Stimulated activated CD8-positive, alpha-beta memory T cell treated with anti-CD3 and anti-CD28 coated beads, Interleukin-12 subunit alpha, Interleukin-12 subunit beta, amount 100 ng/mL, for 4 hours (primary cell): Measurements from ENCODE around the gene GPC5.

Experiments
- DNase-seq: peaks from one replicate; pipeline ENCODE4 v3.0.0-alpha.2; 2020; ENCODE audit warnings: low read depth

Gene GPC5

GRCh38 chr13:91539286-91540157 lies 141.1 kb downstream of the GPC5 start:
- DNase-seq, result no peak

GRCh38 chr13:91540158-91540736 lies 141.8 kb downstream of the GPC5 start:
- no peak for DNase-seq

DNA sequence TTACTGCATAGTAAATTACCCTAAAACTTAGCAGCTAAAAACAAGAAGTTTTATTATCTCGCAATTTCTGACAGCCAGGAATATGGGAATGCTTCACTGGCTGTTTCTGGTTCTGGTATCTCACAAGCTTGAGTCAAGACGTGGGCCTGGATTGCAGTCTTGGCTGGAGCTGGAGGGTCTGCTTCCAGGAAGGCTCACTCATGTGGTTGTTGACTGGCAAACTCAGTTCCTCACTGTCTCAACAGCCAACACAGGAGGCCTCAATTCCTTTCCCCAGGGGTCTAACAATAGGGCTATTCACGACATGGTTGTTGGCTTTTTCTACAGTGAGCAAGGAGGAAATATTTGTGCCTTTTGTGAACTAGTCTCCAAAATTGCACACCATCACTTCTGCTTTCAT lies 146.3 kb downstream of the GPC5 start:
- DNase-seq, result no peak

DNA sequence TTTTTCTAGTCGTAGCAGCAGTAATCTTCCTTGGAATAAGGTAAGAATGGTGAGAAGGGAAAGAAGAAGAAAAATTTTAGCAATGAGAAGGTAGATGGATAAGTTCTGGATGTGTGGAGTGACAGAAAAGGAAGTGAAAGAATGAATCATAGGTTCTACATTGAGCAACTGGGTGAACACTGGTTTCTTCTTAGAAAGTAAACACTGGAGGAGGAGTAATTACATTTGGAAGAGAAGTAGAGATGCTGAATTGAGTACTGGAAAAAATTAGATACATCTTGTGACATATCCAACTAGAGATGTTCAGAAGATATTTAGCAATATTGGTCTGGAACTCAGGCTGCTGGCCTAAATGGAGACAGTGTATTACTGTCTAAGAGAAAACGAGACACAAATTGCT lies 148.5 kb downstream of the GPC5 start:
- no peak for DNase-seq

DNA sequence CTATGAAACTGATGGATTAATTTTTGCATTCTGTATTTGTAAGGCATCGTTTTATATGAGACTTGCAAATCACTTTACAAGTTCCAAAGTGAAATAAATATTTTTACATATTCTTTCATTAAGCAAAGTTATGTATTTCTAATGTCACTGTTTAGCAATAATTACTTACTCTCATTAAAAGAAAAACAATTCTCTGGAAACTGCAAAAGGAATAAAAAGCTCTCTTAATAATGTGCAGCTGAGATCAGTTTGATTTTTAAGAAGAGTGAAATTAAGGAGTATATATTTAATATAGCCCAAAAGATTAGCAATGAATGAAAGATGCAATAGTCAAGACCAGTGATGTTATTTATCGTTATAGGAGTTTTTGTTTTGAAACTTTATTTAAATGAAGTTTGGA lies 155.2 kb downstream of the GPC5 start:
- no peak for DNase-seq

DNA sequence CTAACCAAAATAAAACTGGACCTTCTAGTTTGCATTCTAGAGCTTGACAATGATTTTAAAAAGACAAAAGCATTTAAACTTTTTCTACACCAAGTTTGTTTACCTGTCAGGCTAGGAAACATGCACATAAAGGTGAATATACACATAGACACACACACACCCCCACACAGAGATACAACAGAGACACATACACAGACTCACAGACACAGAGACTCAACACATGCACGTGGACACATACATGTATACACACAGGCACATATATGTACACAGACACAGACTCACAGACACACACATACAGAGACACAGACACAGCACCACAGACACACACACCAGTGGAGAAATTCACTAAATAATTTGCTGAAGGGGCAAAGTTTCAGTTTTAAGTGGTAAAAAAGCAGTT lies 155.7 kb downstream of the GPC5 start:
- no peak for DNase-seq

DNA sequence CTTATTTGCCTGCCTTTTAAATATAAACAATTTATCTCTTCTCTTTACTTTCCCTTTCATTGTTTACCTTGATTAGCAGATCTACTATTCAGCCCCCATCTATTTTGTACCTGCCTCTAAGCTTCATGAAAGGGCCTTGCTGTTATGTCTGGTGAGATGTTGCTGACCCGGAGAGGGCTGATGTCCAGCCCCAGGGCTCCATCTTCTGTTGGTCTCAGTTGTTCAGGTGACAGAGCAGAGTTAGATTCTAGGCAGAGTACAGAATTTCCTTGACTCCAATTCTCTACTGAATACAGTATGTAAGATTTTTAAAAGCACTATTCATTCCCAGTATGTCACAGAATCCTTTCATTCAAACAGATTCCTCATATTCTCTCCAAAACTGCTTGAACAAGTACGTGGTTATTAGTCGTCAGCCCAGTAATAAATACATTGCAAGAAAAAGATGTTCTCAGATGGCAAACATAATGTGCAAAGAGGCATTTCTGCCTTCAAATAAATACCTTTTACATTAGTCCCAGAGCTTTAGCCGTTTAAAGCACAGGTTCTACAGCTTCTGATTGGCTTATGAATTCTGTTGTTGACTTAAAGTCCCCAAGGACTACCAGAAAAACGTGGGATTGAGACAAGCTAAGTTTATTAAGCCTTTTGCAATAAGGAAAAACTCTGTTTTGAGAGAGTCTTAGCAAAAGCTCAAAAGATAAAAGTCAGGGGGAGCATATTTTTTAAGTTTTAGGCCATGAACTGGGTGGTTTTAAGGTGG lies 159.1 kb downstream of the GPC5 start:
- DNase-seq, result no peak

DNA sequence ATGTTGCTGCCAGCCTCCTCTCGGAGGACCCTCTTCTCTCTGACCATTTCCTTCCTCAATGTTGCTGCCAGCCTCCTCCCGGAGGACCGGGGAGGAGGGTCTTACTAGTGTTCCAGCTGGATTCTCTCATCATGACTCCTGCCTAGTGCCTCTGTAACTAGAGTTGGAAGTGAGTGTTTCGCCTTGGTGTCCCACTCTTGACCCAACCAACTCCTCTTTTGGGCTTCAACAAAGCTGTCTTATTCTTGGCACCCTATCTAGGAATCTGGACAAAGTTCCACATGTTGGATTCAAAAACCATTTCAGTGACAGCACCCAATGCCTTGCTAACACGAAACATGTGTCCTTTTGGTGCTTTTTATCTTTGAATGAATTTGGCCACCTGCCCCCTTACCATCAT lies 165.4 kb downstream of the GPC5 start:
- no peak for DNase-seq

DNA sequence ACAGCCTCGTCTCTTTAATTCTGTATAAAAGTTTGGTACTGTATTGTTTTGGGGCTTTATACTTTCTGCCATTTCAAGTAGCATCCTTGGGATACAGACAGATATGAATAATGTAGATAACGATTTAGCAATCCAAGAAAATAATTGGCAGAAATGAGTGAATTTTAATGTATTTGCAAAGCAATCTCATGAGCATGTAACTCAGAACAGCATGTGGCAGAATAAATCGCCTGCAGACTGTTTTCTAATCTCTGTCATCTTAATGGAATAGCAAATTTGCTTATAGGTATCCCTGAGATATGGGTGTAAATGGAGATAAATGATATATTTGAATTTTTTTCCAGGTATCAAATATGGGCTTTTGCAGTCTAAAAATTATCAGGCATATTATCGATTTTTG lies 166.0 kb downstream of the GPC5 start:
- DNase-seq, result no peak

- DNase-seq, result no peak
These were observed 166.9 kb downstream of the GPC5 start for GRCh38 chr13:91565296-91565695.

- no peak for DNase-seq
These were observed 169.2 kb downstream of the GPC5 start for GRCh38 chr13:91567485-91568207.

DNA sequence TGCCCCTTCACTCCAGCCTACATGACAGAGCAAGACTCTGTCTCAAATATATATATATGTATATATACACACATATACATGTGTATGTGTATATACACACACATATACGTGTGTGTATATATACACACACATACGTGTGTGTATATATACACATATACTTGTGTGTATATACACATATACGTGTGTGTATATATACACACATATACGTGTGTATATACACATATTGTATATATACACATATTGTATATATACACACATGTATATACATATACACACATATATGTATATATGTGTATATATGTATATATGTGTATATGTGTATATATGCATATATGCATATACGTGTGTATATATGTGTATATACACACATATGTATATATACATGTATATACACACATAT lies 173.3 kb downstream of the GPC5 start:
- no peak for DNase-seq

DNA sequence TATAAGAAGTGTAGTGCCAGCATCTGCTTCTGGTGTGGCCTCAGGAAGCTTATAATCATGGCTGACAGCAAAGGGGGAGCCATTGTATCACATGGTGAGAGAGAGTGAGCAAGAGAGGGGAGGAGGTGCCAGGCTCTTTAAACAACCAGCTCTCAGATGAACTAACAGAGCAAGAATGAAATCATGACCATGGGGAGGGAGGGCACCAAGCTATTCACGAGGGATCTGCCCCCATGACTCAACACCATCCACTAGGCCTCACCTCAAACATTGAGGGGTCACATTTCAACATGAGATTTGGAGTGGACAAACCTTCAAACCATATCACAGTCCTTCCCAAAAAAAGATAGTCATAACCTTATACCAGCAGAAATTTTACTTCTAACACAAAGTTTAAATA lies 174.0 kb downstream of the GPC5 start:
- no peak for DNase-seq

GRCh38 chr13:91572944-91573598 lies 174.7 kb downstream of the GPC5 start:
- DNase-seq, result no peak

DNA sequence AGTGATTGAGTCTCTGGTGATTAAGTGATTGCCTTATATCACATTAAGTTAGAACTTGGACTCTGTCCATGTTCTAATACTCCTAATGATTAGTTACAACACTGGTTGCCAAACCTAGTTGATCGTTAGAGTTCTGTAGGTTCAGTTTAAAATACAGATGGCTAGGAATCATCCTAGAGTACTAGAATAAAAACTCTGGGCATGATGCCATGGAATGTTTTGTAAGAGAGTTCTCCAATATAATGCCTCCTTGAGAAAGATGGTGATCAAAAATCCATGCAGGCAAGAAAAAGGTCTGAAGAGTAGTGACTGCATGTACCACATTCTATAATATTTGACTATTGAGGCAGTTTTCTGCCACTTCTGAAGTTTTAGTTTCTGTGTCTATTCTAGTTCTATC lies 176.3 kb downstream of the GPC5 start:
- DNase-seq, result no peak

DNA sequence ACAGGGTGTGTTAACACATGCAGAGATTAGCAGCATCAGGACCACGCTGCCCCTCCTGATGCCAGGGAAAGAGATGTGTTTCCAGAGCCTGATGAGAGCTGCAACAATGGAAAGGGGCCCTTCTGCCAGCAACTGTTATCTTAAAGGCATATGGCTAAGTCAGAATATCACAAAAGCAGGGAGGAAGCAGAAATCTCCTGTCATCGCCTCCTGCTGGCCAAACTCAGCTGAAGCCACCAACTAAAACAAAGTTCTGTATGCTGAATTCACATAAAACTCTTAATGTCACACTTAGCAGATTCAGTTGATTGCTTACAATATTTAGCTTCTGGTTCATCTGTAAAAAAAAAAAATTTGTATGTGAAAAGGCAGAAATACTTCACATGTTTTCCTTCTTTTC lies 178.2 kb downstream of the GPC5 start:
- DNase-seq, result no peak

DNA sequence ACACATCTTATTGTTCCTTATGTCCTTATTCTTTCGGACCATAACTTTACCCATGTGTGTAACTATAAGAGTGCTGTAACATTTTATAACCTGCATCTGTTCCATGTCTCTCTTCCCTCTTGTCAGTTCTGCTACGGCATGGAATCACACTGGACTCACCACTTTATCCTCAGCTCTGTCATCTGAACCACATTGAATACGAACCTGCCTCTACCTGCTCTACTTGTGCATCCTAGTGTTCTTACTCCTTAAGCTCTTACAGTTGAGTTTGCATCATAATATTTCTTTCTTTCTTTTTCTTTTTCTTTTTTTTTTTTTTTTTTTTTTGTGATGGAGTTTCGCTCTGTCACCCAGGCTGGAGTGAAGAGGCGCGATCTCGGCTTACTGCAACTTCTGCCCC lies 180.9 kb downstream of the GPC5 start:
- no peak for DNase-seq

GRCh38 chr13:91580749-91581148 lies 182.3 kb downstream of the GPC5 start:
- no peak for DNase-seq

DNA sequence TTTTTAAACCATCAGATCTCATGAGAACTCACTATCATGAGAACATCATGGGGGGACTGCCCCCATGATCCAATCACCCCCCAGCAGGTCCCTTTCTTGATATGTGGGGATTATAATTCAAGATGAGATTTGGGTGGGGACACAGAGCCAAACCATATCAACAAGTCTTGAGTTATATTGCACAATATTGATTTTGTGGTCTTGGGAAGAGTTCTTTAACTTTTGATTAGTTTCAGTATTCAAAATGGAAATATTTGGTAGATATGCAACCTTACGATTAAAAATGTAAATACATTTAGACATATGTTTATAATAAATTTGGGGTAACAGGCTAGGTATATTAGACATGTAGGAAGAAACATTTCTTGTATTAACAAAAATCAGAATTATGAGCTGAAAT lies 188.2 kb downstream of the GPC5 start:
- no peak for DNase-seq

- DNase-seq, result no peak
These were observed 190.1 kb downstream of the GPC5 start for GRCh38 chr13:91588541-91588940.

GRCh38 chr13:91592056-91593014 lies 193.9 kb downstream of the GPC5 start:
- DNase-seq, result no peak
